ENCODE results near the gene GDPD5.

DNA sequence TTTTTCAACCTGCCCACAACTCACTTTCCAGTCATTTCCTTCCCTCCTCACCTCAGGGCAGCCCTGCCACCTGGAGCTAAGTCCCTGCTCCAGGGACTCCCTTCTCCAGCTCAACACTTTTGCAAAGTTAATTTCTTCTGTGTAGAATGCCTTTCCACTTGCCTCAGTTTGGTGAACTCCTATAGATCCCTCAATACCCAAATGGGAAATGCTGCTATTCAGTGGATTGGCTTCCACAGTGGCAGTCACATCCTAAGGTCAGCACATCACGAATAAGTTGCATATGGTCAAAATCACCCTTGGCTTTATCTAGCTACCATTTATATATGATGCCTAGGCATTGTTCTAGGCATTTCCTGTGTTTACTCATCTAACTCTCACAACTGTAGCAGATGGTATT, 23.6 kb downstream of the GDPD5 start:
- TF ChIP-seq, protein P1, sequence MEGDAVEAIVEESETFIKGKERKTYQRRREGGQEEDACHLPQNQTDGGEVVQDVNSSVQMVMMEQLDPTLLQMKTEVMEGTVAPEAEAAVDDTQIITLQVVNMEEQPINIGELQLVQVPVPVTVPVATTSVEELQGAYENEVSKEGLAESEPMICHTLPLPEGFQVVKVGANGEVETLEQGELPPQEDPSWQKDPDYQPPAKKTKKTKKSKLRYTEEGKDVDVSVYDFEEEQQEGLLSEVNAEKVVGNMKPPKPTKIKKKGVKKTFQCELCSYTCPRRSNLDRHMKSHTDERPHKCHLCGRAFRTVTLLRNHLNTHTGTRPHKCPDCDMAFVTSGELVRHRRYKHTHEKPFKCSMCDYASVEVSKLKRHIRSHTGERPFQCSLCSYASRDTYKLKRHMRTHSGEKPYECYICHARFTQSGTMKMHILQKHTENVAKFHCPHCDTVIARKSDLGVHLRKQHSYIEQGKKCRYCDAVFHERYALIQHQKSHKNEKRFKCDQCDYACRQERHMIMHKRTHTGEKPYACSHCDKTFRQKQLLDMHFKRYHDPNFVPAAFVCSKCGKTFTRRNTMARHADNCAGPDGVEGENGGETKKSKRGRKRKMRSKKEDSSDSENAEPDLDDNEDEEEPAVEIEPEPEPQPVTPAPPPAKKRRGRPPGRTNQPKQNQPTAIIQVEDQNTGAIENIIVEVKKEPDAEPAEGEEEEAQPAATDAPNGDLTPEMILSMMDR (conservative IDR thresholded peaks at IDR 0.05; ENCODE audit: low read length): no peak
- no peak for TF ChIP-seq EZH2phosphoT487 (IDR thresholded peaks at IDR 0.05; ENCODE audit: borderline replicate concordance, low read depth, low read length)
